Stomach (tissue), 4 donors: ENCODE data around the gene C16orf90.
"Not testable (repeated sequence)": the region's sequence is repeated elsewhere in the genome, so short reads cannot be mapped to it uniquely, and the experiment has no call there.

ENCODE experiments used
- CTCF ChIP-seq, 7 experiments: fragments of 450-650 bp in 4 of 7; fragments of 200-600 bp in 3 of 7; sonication (generic) in 3 of 7; IDR thresholded peaks; one replicate each; pipeline ENCODE4 v1.5.1; 2016 to 2019; ENCODE audit warnings: antibody characterized with exemption in 7 of 7, control low read depth in 2 of 7, mild to moderate bottlenecking in 1 of 7
- POLR2A ChIP-seq, 4 donors: fragments of 450-650 bp; IDR thresholded peaks; one replicate each; pipeline ENCODE4 v1.6.1; 2016; ENCODE audit warnings: antibody characterized with exemption in 4 of 4, control low read depth in 2 of 4, mild to moderate bottlenecking in 1 of 4, moderate library complexity in 1 of 4
- POLR2AphosphoS5 ChIP-seq, 3 donors: sonication (generic); formaldehyde crosslinking; IDR thresholded peaks; one replicate each; pipeline ENCODE4 v1.6.1; 2016; ENCODE audit warnings: antibody characterized with exemption in 3 of 3

GRCh38 chr16:3527216-3527829 is 32.0 kb upstream of the C16orf90 start:
- TF ChIP-seq CTCF (IDR thresholded peaks at IDR 0.05) (peak in 5 of 7 experiments; percentile 11 to 51 (median 45)), POLR2AphosphoS5 (IDR thresholded peaks at IDR 0.05) (peak in 1 of 3 donors; percentile 9)
- not testable (repeated sequence) for TF ChIP-seq POLR2A (IDR thresholded peaks at IDR 0.05)
